HUES48 (cell line): ENCODE data around the gene CLK1.
A peak's percentile ranks its signal among the peaks of the same experiment; 100 is the strongest.

Experiments used
- H3K27ac ChIP-seq: one replicate; pipeline ENCODE4 v1.7.0; 2013; ENCODE audit warnings: low read depth, low read length, inconsistent platforms
- H3K27me3 ChIP-seq: 2 replicates; pipeline ENCODE4 v1.6.1; 2013; ENCODE audit warnings: mild to moderate bottlenecking, low read length; ENCODE audit not compliant: control insufficient read depth, insufficient read depth
- H3K36me3 ChIP-seq: 2 replicates; pipeline ENCODE4 v1.6.1; 2013; ENCODE audit warnings: low read length; ENCODE audit not compliant: control insufficient read depth, insufficient read depth
- H3K4me1 ChIP-seq: 2 replicates; pipeline ENCODE4 v1.6.1; 2013; ENCODE audit warnings: mild to moderate bottlenecking, low read length; ENCODE audit not compliant: control insufficient read depth, insufficient read depth
- H3K4me3 ChIP-seq: 2 replicates; pipeline ENCODE4 v1.5.1; 2013; ENCODE audit warnings: mild to moderate bottlenecking, low read depth, low read length
- H3K9ac ChIP-seq: 2 replicates; pipeline ENCODE4 v1.6.1; 2013; ENCODE audit warnings: mild to moderate bottlenecking, low read depth, low read length, moderate library complexity
- H3K9me3 ChIP-seq: 2 replicates; pipeline ENCODE4 v1.6.1; 2013; ENCODE audit warnings: low read length; ENCODE audit not compliant: control insufficient read depth, insufficient read depth

The CLK1 gene

GRCh38 chr2:200873560-200873959 lies 9.1 kb upstream of the CLK1 start:
- Histone ChIP-seq H3K9me3 (no peaks in the 10 kb centered on the region), H3K9ac (no peak overlapping the region), H3K4me1 (no peaks in the 10 kb centered on the region), H3K27me3 (no peaks in the 10 kb centered on the region), H3K4me3 (no peak overlapping the region), H3K36me3 (peaks cover 58% of the 10 kb centered on the region), H3K27ac (no peak overlapping the region)

- Histone ChIP-seq H3K27me3 (no peaks in the 10 kb centered on the region), H3K4me3 (no peak overlapping the region), H3K4me1 (no peaks in the 10 kb centered on the region), H3K27ac (no peak overlapping the region), H3K9me3 (no peaks in the 10 kb centered on the region), H3K36me3 (peaks cover 39% of the 10 kb centered on the region), H3K9ac (no peak overlapping the region)
These were observed 6.7 kb upstream of the CLK1 start for GRCh38 chr2:200871151-200871550.

GRCh38 chr2:200869014-200869413 lies 4.6 kb upstream of the CLK1 start:
- Histone ChIP-seq H3K27me3 (no peaks in the 10 kb centered on the region), H3K4me1 (no peaks in the 10 kb centered on the region), H3K27ac (no peak overlapping the region), H3K4me3 (no peak overlapping the region), H3K9me3 (no peaks in the 10 kb centered on the region), H3K36me3 (peaks cover 19% of the 10 kb centered on the region), H3K9ac (no peak overlapping the region)

GRCh38 chr2:200863782-200864175 lies 679 bp downstream of the CLK1 start:
- H3K4me1 ChIP-seq = peaks cover 16% of the 10 kb centered on the region
- H3K9ac ChIP-seq = peak overlapping the region; percentile 85
- H3K36me3 ChIP-seq = peaks cover 28% of the 10 kb centered on the region
- H3K4me3 ChIP-seq = peak overlapping the region; percentile 86
- H3K9me3 ChIP-seq = no peaks in the 10 kb centered on the region
- H3K27me3 ChIP-seq = no peaks in the 10 kb centered on the region
- H3K27ac ChIP-seq = peak overlapping the region; percentile 97

- Histone ChIP-seq H3K27me3 (no peaks in the 10 kb centered on the region), H3K9ac (peak overlapping the region; percentile 85), H3K4me1 (peaks cover 16% of the 10 kb centered on the region), H3K4me3 (peak overlapping the region; percentile 86), H3K9me3 (no peaks in the 10 kb centered on the region), H3K36me3 (peaks cover 40% of the 10 kb centered on the region), H3K27ac (peak overlapping the region; percentile 97)
These were observed 1.9 kb downstream of the CLK1 start for GRCh38 chr2:200862532-200863000.

GRCh38 chr2:200861617-200862155 lies 2.8 kb downstream of the CLK1 start:
- no peaks in the 10 kb centered on the region for H3K27me3 ChIP-seq
- peaks cover 49% of the 10 kb centered on the region for H3K36me3 ChIP-seq
- H3K27ac ChIP-seq = peak overlapping the region; percentile 18
- H3K9me3 ChIP-seq = no peaks in the 10 kb centered on the region
- peaks cover 16% of the 10 kb centered on the region for H3K4me1 ChIP-seq
- H3K4me3 ChIP-seq = peak overlapping the region; percentile 86
- no peak overlapping the region for H3K9ac ChIP-seq

- H3K4me3 ChIP-seq = no peak overlapping the region
- peaks cover 16% of the 10 kb centered on the region for H3K4me1 ChIP-seq
- H3K36me3 ChIP-seq = peaks cover 63% of the 10 kb centered on the region
- no peaks in the 10 kb centered on the region for H3K27me3 ChIP-seq
- H3K27ac ChIP-seq = no peak overlapping the region
- no peaks in the 10 kb centered on the region for H3K9me3 ChIP-seq
- H3K9ac ChIP-seq = no peak overlapping the region
These were observed 4.2 kb downstream of the CLK1 start for GRCh38 chr2:200860092-200860795.

- no peaks in the 10 kb centered on the region for H3K27me3 ChIP-seq
- H3K36me3 ChIP-seq = peaks cover 98% of the 10 kb centered on the region
- no peak overlapping the region for H3K4me3 ChIP-seq
- no peaks in the 10 kb centered on the region for H3K9me3 ChIP-seq
- H3K27ac ChIP-seq = no peak overlapping the region
- peaks cover 14% of the 10 kb centered on the region for H3K4me1 ChIP-seq
- no peak overlapping the region for H3K9ac ChIP-seq
These were observed 7.7 kb downstream of the CLK1 start for GRCh38 chr2:200856806-200857205.

GRCh38 chr2:200852605-200853004 lies 11.9 kb downstream of the CLK1 start:
- Histone ChIP-seq H3K4me3 (no peak overlapping the region), H3K36me3 (peaks cover 67% of the 10 kb centered on the region), H3K4me1 (no peaks in the 10 kb centered on the region), H3K27ac (no peak overlapping the region), H3K9ac (no peak overlapping the region), H3K9me3 (no peaks in the 10 kb centered on the region), H3K27me3 (no peaks in the 10 kb centered on the region)

- Histone ChIP-seq H3K36me3 (peaks cover 57% of the 10 kb centered on the region), H3K4me1 (no peaks in the 10 kb centered on the region), H3K4me3 (no peak overlapping the region)
These were observed 12.8 kb downstream of the CLK1 start for GRCh38 chr2:200851398-200852248.

More at GRCh38 chr2:200851398-200852248, 12.8 kb downstream of the CLK1 start:
- H3K9ac ChIP-seq = no peak overlapping the region
- no peaks in the 10 kb centered on the region for H3K27me3 ChIP-seq
- H3K27ac ChIP-seq = no peak overlapping the region
- H3K9me3 ChIP-seq = no peaks in the 10 kb centered on the region
